H1 (cell line): ENCODE results near the gene MASTL. TPM values are rescaled to one million over a fixed set of nuclear protein-coding genes. Genes with fewer than 3 reads are reported as not detected.

Experiments
- CTBP2 ChIP-seq: IDR thresholded peaks from 2 replicates; pipeline ENCODE4 v1.7.0; 2011; ENCODE audit warnings: borderline replicate concordance, mild to moderate bottlenecking, moderate library complexity, mixed read lengths, low read length; ENCODE audit not compliant: insufficient read depth, insufficient read length
- polyA plus RNA-seq, 7 experiments: library from polyadenylated mRNA; depleted of rRNA in 3 of 7; stranded (reverse) in 5 of 7; unstranded in 2 of 7; fragments of >200 nt in 5 of 7; fragments of 200-250 nt in 2 of 7; gene quantifications; 1 replicate in 5 of 7; 2 replicates in 1 of 7; 4 replicates in 1 of 7; pipeline versions ENCODE4 v1.2.1 to v1.2.3, GENCODE V29; 2011 to 2013; ENCODE audit warnings: missing spikeins in 2 of 7, mixed read lengths in 2 of 7
- total RNA-seq: library from RNA; stranded (reverse); fragmentation: NEBNext Ultra II Directional; extraction: Animal tissue kit (Norgen Biotek cat#: 25700); gene quantifications from 2 replicates; pipeline ENCODE4 v1.2.1, GENCODE V29; 2021

MASTL gene
- total and polyA plus RNA-seq, 2 of the 8 experiments (the other 6 are each of a cell fraction or from before 2014, with no cell fraction given), result 14.9 to 42.5 TPM

GRCh38 chr10:27147701-27148100 is 7.5 kb upstream of the MASTL start (continued):
- no peak for TF ChIP-seq CTBP2
